ENCODE measurements around the gene LTF.

LTF gene

GRCh38 chr3:46467562-46467961 is 2.9 kb upstream of the LTF start:
- DNase-seq: no peak

GRCh38 chr3:46466871-46467403 is 2.2 kb upstream of the LTF start:
- no peak for DNase-seq

DNA sequence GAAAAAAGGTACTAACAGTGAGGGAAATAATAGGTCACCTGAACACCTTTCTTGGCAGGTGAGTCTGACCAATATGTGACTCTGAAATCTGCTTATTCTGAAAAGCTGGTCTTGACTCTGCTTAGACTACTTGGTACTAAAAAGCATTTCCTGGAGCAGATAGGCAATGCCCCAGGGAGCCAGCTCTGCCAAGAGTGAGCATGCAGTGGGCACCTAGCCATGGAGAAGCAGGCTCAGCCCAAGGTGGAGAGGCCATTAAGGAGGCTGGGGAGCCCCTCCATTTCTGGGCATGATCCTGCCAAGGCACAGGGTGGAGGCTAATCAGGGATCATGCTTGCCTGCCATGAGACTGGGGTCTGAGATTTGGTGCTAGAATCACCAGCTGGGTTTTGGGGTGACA is 1.6 kb upstream of the LTF start:
- no peak for DNase-seq

- no peak for DNase-seq
Observed at GRCh38 chr3:46465196-46465520, 453 bp upstream of the LTF start.

DNA sequence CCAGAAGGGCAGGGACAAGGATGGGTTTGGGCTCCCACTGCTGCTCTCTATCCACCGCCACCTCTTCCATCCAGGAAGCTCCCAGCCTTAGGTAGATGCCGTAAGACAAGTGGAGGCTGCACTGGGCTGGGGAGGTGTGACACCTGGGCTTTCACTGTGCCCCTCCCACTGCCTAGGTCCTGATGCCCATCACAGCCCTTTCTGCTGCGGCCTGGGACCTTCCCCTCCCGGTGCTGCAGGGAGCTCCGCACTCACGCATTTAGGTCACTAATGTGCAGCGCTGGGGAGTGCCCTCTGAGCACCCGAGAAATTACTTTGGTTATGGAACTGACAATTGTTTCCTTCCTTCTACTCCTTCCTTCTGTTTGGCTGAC is 850 bp downstream of the LTF start:
- DNase-seq: no peak

- no peak for DNase-seq
Observed at GRCh38 chr3:46463120-46463867, 1.4 kb downstream of the LTF start.

DNA sequence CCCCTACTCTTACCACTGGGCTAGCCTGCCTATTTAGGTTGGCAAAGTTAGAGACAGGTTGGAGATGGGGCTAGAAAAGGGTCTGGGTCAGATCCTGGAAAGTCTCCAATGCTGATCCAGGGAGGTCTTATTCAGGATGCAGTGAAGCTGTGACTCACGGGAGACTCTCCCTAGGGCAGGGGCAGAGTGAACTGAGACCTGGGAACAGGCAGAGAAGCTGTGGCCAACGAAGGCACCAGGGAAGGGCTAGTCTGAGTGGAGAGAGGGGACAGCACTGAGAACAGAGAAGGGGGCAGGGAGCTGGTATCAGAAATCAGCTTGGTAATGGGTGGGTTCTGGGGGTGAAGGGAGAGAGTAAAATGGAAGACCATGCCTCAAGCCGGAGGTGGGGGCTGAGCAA is 2.2 kb downstream of the LTF start:
- DNase-seq: no peak

GRCh38 chr3:46462111-46462510 is 2.6 kb downstream of the LTF start:
- no peak for DNase-seq

DNA sequence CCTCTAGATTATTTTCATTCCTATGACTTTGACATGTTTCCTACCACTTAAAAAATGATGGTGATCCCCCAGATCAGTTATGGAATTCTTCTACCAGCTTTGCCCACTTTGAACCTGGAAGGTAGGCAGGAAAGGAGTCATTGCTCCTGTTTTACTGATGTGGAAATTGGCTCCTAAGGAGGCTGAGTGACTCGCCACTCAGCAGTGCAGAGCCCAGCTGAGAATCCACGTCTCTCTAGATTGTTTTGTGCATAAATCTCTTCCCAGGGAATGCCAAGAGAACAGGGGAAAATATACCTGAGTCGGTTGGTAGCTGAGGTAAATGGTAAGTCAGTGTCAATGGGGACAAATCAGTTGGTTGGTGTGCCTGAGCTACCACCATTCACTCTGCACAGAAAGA is 4.7 kb downstream of the LTF start:
- DNase-seq: no peak

DNA sequence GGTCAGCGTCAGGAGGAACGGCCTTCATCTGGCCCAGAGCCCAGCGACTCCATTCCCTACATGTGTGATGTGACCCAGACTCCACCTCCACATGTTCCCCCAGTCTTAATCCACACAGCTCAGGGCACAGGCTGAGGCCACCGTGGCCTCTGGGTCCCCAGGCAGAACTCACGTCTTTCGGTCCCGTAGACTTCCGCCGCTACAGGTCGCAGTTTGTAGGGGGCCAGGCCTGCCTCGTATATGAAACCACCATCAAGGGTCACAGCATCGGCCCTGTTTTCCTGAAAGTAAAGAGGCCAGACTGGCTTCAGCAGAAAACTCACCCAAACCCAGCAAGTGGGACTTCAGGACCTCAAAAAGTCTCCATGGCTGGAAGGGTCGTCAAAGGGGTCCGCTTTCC is 8.6 kb downstream of the LTF start:
- DNase-seq: no peak

GRCh38 chr3:46455231-46456115 is 9.2 kb downstream of the LTF start:
- DNase-seq: no peak

GRCh38 chr3:46454606-46455005 is 10.1 kb downstream of the LTF start:
- no peak for DNase-seq

GRCh38 chr3:46454209-46454595 is 10.5 kb downstream of the LTF start:
- DNase-seq: no peak

DNA sequence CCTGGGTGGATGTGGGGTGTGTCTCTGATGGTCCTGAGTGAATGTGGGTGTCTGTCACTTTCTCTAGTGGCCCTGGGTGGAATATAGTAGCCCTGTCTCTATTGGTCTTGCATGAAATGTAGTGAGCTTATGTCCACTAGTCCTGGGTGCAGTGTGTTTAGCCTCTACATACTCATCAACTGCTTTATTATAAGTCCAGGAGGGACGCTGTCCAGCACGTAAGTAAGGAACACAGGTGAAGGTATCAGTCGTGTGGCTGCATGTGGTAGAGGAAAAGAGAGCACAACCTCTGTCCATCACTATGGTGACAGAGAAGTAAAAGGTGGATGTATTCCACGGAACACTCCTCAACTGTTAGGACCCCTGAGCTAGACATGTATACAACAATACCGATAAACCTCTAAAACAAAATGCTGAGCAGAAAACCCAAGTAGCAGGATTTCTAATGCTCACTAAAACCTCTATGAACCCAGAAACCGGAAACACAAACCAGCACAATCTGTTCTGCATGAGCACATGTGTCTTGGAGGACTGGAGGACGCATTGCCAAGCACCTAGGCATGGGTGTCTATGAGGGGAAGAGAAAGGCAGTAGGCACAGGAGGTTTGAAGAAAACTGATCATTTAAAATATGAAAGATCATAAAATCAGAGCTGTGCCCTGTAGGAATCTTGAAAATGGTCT is 11.0 kb downstream of the LTF start:
- no peak for DNase-seq

DNA sequence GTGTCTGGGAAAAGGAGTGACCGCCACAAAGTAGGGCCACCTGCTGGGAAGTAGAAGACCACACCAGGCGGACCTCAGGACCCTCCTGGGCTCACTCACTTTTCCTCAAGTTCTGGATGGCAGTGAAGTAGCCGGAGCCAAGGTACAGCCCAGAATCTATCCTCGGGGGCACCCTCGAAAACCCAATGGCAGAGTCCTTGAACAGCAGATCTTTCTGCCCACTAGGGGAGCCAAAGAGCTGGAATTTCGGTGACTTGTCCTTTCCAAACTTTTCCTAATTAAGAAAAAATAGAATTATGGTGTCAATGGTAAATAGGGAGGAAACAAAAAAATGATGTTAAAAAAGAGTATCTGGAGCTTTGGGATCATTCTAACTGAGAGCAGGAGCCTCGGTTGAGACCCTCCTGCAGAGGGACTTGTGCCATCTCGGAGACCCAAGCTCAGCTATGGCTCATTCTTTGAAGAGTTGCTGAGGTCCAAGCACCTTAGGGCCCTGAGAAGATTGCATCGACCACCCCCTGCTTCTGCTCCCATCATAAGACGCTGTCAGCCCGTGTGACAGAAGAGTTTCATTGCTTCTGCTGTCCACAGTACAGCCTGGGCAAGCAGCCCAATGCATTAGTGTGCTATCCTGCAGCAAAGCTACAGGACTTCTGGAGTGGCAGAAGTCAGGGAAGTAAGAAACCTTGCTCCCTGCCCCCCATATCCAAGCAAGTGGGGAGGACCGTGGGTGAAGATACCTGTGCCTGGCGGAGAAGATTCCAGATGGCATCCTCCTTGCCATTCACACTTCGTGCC is 14.8 kb downstream of the LTF start:
- no peak for DNase-seq

- no peak for DNase-seq
Observed at GRCh38 chr3:46448721-46449120, 16.0 kb downstream of the LTF start.

GRCh38 chr3:46447228-46447985 is 17.3 kb downstream of the LTF start:
- DNase-seq: no peak

DNA sequence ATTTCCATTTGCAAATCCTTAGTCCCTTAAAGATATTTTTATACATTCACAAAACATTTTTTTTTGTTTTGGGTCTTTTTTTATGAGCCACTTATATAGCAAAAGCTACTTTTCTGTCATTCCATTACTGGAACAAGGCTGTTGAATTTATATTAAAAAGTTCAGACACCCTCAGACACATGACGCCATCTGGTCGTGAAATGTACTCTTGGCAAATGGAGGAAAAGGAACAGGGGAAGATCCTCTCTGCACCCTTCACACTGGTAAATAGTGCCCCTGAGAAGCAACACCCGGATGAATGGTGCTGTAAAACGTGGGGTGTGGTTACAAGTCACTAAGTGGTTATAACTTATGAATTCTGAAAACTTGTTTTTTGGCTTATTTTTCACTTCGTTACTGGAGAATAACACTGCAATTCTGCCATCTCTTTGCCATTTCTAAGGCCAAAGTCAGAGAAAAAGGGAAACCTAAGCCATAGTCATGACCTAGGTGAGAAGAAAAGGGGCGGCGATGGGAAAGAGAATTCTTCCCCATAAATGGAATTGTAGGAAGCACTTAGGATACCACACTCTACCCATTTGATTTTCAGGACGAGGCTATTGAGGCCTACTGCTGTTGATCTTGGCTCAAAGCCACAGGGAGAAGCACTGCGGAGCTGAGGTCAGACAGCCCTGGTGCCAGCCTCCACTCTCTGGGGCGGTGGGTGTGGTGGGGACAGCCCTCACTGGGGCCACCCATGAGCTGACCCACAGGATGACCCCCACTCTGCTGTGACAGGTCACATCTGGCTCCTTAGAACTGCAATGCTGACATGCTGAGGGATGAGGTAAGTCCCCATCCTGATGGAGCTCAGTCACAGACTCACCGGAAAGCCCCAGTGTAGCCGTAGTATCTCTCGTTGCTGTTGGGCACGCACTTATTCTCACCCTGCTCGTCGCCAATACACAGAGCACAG is 21.9 kb downstream of the LTF start:
- no peak for DNase-seq

- no peak for DNase-seq
Observed at GRCh38 chr3:46440531-46441294, 24.0 kb downstream of the LTF start.

DNA sequence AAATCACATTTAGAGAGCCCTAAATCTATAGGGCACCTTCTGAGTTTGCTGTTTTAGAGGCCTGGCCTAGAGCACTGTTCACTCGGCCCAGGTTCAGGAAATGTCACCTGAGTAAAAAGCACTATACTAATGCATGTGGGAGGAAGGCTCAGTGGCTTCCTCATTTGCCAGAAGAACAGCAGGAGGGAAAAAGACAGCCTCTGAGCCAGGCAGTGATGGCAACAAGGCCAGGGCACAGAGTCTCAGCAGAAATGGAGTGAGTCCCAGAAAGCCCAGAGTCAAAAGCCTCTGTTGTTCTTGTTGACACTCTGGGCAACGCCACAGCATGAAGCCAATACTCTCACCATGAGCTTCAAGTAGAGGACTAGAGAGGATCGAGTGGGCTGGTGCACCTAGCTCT is 25.9 kb downstream of the LTF start:
- no peak for DNase-seq

Measured in activated T-cell treated with anti-CD3 and anti-CD28 coated beads for 4 hours (primary cell).